ENCODE data around the gene GCNT1.

Gene GCNT1

DNA sequence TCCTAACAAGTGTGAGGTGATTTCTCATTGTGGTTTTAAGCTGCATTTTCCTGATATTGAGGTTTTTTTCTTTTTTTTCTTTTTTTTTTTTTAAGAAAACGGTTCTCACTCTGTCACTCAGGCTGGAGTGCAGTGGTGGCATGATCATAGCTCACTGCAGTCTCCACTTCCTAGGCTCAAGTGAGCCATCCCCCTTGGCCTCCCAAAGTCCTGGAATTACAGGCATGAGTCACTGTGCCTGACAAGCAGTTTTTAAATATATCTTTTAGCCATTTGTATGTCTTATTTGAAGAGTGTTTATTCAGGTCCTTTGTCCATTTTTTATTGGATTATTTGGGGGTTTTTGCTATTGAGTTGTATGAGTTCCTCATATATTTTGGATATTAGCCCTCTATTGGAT is 53.8 kb downstream of the GCNT1 start:
- H3K27ac ChIP-seq (ENCODE audit: low read length): no peak overlapping the region
- H2AFZ ChIP-seq (ENCODE audit: low read depth, low read length): no peak overlapping the region
- H3K4me3 ChIP-seq (ENCODE audit: low read length): no peak overlapping the region
- H3K9me3 ChIP-seq (ENCODE audit: insufficient read depth, low read length): no peaks in the 10 kb centered on the region
- H3K4me2 ChIP-seq (ENCODE audit: low read length): no peak overlapping the region
- no peaks in the 10 kb centered on the region for H3K4me1 ChIP-seq (ENCODE audit: low read length)
- H3K9ac ChIP-seq (ENCODE audit: low read length): no peak overlapping the region
- H3K36me3 ChIP-seq (replicated peaks; ENCODE audit: low read depth, low read length): no peaks in the 10 kb centered on the region
- TF ChIP-seq, protein P1, sequence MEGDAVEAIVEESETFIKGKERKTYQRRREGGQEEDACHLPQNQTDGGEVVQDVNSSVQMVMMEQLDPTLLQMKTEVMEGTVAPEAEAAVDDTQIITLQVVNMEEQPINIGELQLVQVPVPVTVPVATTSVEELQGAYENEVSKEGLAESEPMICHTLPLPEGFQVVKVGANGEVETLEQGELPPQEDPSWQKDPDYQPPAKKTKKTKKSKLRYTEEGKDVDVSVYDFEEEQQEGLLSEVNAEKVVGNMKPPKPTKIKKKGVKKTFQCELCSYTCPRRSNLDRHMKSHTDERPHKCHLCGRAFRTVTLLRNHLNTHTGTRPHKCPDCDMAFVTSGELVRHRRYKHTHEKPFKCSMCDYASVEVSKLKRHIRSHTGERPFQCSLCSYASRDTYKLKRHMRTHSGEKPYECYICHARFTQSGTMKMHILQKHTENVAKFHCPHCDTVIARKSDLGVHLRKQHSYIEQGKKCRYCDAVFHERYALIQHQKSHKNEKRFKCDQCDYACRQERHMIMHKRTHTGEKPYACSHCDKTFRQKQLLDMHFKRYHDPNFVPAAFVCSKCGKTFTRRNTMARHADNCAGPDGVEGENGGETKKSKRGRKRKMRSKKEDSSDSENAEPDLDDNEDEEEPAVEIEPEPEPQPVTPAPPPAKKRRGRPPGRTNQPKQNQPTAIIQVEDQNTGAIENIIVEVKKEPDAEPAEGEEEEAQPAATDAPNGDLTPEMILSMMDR (IDR thresholded peaks at IDR 0.05; ENCODE audit: low read depth, low read length): no peak
- TF ChIP-seq EZH2phosphoT487 (IDR thresholded peaks at IDR 0.05; ENCODE audit: low read depth): no peak
- peaks cover 34% of the 10 kb centered on the region for H3K27me3 ChIP-seq (ENCODE audit: low read depth, low read length)
- H3K79me2 ChIP-seq (ENCODE audit: low read length): no peaks in the 10 kb centered on the region
- no peaks in the 10 kb centered on the region for H4K20me1 ChIP-seq (ENCODE audit: insufficient read depth, low read length)

DNA sequence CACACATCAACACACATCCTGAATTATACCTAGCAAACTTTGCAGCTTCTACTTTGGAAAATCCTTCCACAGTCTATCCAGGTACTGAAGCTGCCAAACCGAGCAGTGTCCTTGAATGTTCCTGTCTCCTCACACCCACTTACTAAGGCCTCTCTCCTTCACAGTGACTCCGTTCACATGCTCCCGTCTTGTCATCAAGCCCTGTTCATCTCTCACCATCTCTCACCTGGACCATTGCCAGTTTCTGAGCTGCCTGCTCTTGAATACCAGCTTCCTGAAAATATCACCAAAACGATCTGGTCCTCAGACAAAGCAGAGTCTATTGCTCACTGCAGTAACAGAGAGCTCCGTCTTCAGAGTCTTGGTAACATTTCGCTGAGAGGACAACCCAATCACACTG is 57.4 kb downstream of the GCNT1 start:
- TF ChIP-seq, protein P1 (IDR thresholded peaks at IDR 0.05; ENCODE audit: low read depth, low read length): no peak
- TF ChIP-seq EZH2phosphoT487 (IDR thresholded peaks at IDR 0.05; ENCODE audit: low read depth): no peak
- Histone ChIP-seq H3K27me3 (ENCODE audit: low read depth, low read length) (peaks cover 34% of the 10 kb centered on the region), H3K4me2 (ENCODE audit: low read length) (no peak overlapping the region), H3K36me3 (replicated peaks; ENCODE audit: low read depth, low read length) (no peaks in the 10 kb centered on the region), H3K79me2 (ENCODE audit: low read length) (no peaks in the 10 kb centered on the region), H3K9me3 (ENCODE audit: insufficient read depth, low read length) (no peaks in the 10 kb centered on the region), H4K20me1 (ENCODE audit: insufficient read depth, low read length) (no peaks in the 10 kb centered on the region), H3K9ac (ENCODE audit: low read length) (no peak overlapping the region), H2AFZ (ENCODE audit: low read depth, low read length) (no peak overlapping the region), H3K4me1 (ENCODE audit: low read length) (no peaks in the 10 kb centered on the region), H3K4me3 (ENCODE audit: low read length) (no peak overlapping the region), H3K27ac (ENCODE audit: low read length) (no peak overlapping the region)

DNA sequence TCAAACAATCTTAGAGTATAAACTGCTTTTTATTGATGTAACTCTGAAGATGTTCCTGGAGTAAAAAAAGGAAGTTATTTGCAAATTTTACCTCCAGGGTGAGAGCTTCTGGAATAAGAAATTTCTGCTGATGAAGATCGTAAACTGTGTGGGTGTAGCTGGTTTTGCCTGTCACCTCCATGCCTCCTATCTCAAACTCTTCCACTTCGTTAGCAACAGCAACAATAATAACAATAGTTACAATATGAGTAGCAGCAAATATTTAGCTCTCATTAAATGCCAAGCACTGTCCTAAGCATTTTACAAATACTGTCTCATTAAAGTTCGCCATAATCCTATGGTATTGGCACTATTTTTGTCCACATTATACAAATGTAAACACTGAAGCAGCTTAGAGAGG is 57.9 kb downstream of the GCNT1 start:
- H3K9ac ChIP-seq (ENCODE audit: low read length): no peak overlapping the region
- H3K4me2 ChIP-seq (ENCODE audit: low read length): no peak overlapping the region
- no peaks in the 10 kb centered on the region for H3K36me3 ChIP-seq (replicated peaks; ENCODE audit: low read depth, low read length)
- H3K9me3 ChIP-seq (ENCODE audit: insufficient read depth, low read length): no peaks in the 10 kb centered on the region
- H4K20me1 ChIP-seq (ENCODE audit: insufficient read depth, low read length): no peaks in the 10 kb centered on the region
- no peaks in the 10 kb centered on the region for H3K79me2 ChIP-seq (ENCODE audit: low read length)
- H3K27ac ChIP-seq (ENCODE audit: low read length): no peak overlapping the region
- no peak overlapping the region for H3K4me3 ChIP-seq (ENCODE audit: low read length)
- H3K27me3 ChIP-seq (ENCODE audit: low read depth, low read length): peaks cover 34% of the 10 kb centered on the region
- no peaks in the 10 kb centered on the region for H3K4me1 ChIP-seq (ENCODE audit: low read length)
- H2AFZ ChIP-seq (ENCODE audit: low read depth, low read length): no peak overlapping the region
- no peak for TF ChIP-seq EZH2phosphoT487 (IDR thresholded peaks at IDR 0.05; ENCODE audit: low read depth)
- TF ChIP-seq, protein P1 (IDR thresholded peaks at IDR 0.05; ENCODE audit: low read depth, low read length): no peak

DNA sequence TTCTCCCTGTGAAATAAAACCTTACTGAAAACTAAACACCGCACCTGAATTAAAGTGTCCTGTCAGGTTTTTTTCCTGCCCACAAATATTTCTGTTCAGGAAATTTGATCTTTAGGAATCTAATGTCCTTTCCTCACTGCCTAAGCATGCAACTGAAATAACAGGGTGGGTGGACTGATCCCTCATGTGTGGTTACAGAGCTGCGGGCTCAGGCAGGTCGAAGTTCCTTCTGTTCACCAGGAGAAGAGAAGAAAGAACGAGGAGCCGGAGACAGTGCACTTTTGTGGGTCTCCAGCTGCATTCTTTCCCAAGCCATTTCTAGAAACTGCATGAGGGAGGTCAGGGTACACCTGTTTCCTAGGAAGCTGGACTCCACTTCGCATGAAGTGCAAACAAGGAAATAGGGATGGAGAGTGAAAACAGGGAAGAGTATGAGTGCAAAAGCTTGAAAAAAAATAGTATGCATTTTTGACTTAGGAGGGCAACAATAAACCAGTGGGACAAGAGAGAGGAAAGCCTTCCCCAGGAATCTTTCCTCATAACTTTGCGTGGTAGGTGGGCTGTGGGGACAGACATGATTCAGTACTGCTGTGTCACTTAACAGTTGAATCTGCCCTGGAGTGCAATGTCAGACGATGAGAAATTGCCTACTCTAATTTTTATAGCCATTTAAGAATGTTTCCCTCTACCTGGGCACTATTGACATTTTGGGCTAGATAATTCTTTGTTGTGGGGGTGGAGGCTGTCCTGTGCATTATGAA is 60.3 kb downstream of the GCNT1 start:
- Histone ChIP-seq H3K4me1 (ENCODE audit: low read length) (no peaks in the 10 kb centered on the region), H4K20me1 (ENCODE audit: insufficient read depth, low read length) (no peaks in the 10 kb centered on the region), H3K4me2 (ENCODE audit: low read length) (no peak overlapping the region), H3K4me3 (ENCODE audit: low read length) (no peak overlapping the region), H3K79me2 (ENCODE audit: low read length) (no peaks in the 10 kb centered on the region), H3K27me3 (ENCODE audit: low read depth, low read length) (peaks cover 29% of the 10 kb centered on the region), H3K27ac (ENCODE audit: low read length) (no peak overlapping the region), H3K9ac (ENCODE audit: low read length) (no peak overlapping the region), H2AFZ (ENCODE audit: low read depth, low read length) (no peak overlapping the region), H3K36me3 (replicated peaks; ENCODE audit: low read depth, low read length) (no peaks in the 10 kb centered on the region), H3K9me3 (ENCODE audit: insufficient read depth, low read length) (no peaks in the 10 kb centered on the region)
- TF ChIP-seq, protein P1 (IDR thresholded peaks at IDR 0.05; ENCODE audit: low read depth, low read length): no peak
- TF ChIP-seq EZH2phosphoT487 (IDR thresholded peaks at IDR 0.05; ENCODE audit: low read depth): no peak

Measured in OCI-LY3 (cell line).